Neural progenitor cell (in vitro differentiated cells): ENCODE measurements around the gene GMDS.

Source experiments
- CTCF ChIP-seq: fragments of 200-600 bp; sonication (generic); IDR thresholded peaks from 2 replicates; pipeline ENCODE4 v1.5.1; 2017; ENCODE audit warnings: antibody characterized with exemption, mild to moderate bottlenecking
- EZH2 ChIP-seq: fragments of 200-600 bp; sonication (generic); IDR thresholded peaks from 2 replicates; pipeline ENCODE4 v1.6.1; 2017; ENCODE audit warnings: antibody characterized with exemption, mild to moderate bottlenecking, moderate library complexity

- TF ChIP-seq EZH2 (peak; percentile 3), CTCF (no peak)
Observed at GRCh38 chr6:1613688-1614447, 631.5 kb downstream of the GMDS start.
